Measurements from ENCODE around the gene CEP126. TPM values are rescaled to one million over a fixed set of nuclear protein-coding genes. Genes with fewer than 3 reads are reported as not detected.
A peak's percentile ranks its signal among the peaks of the same experiment; 100 is the strongest.

CEP126 gene
- total and polyA plus RNA-seq, 2 donors (not counting 3 experiments of a cell fraction or from before 2014, with no cell fraction given), result 3.6 to 9.1 TPM

GRCh38 chr11:101914341-101914737 lies 471 bp upstream of the CEP126 start:
- H3K4me1 ChIP-seq (ENCODE audit: control insufficient read depth, extremely low read depth, insufficient read depth, low read length), result peaks cover 42% of the 10 kb centered on the region
- H4K20me1 ChIP-seq (replicated peaks; ENCODE audit: control insufficient read depth, extremely low read depth, insufficient read depth, low read length), result no peaks in the 10 kb centered on the region
- TF ChIP-seq CTCF (IDR thresholded peaks at IDR 0.05; ENCODE audit: extremely low read depth in 1 of 2, insufficient read depth in 1 of 2, low read depth in 1 of 2, low read length in 2 of 2) (no peak), FOS (IDR thresholded peaks at IDR 0.05; ENCODE audit: borderline replicate concordance, insufficient read depth, low read length) (no peak), MYC (IDR thresholded peaks at IDR 0.05; ENCODE audit: low read depth, low read length) (no peak), POLR2AphosphoS5 (IDR thresholded peaks at IDR 0.05; ENCODE audit: insufficient read depth, low read depth, low read length) (no peak), EZH2 (IDR thresholded peaks at IDR 0.05; ENCODE audit: borderline replicate concordance, low read depth, low read length, severe bottlenecking) (no peak), JUN (IDR thresholded peaks at IDR 0.05; ENCODE audit: borderline replicate concordance, insufficient read depth, insufficient read length, low read depth) (no peak), POLR2A (IDR thresholded peaks at IDR 0.05; ENCODE audit: low read depth, low read length) (no peak)
- dilution Hi-C loops (cut with MboI; ENCODE audit: extremely low pct_ligation_motif_present, low sequenced_read_pairs) (no loop called here), intact Hi-C loops (cut with micrococcal nuclease) (loop anchor here (1.0 to 10.0 kb wide), 4 partner anchors 264 to 1713 kb away; no protein-coding TSS in a partner anchor)
- H3K36me3 ChIP-seq (ENCODE audit: control insufficient read depth in 2 of 2, extremely low read depth in 1 of 2, insufficient read depth in 2 of 2, low read length in 2 of 2), result no peaks in the 10 kb centered on the region
- H3K4me2 ChIP-seq (ENCODE audit: insufficient read depth, low read length), result peak overlapping the region; percentile 90
- H3K9me3 ChIP-seq (replicated peaks; ENCODE audit: control insufficient read depth, insufficient read depth, low read length), result no peaks in the 10 kb centered on the region
- POLR2A ChIA-PET, result interaction anchor here (1.1 kb wide), 1 partner anchor 51 kb away, joined by 7 read pairs; no protein-coding TSS in a partner anchor
- CTCF ChIA-PET, result interaction anchor here (0.6 to 4.5 kb wide), 14 partner anchors 8 to 96 kb away, joined by 3 to 51 read pairs (median 3); no protein-coding TSS in a partner anchor
- H3K27ac ChIP-seq (ENCODE audit: insufficient read depth, low read depth, low read length), result peak overlapping the region; percentile 100
- H3K9ac ChIP-seq (replicated peaks; ENCODE audit: extremely low read depth, insufficient read depth, low read length), result peak overlapping the region; percentile 89
- DNase-seq (ENCODE audit: low read depth, low spot score) (no peak), FAIRE-seq (no peak)
- TSS peak; percentile 87 for BruUV-seq (replicated peaks)
- H3K9me1 ChIP-seq (replicated peaks; ENCODE audit: control insufficient read depth, extremely low read depth, insufficient read depth, low read length), result no peaks in the 10 kb centered on the region
- no peaks in the 10 kb centered on the region for H3K27me3 ChIP-seq (ENCODE audit: control insufficient read depth in 2 of 2, insufficient read depth in 2 of 2, low read length in 2 of 2)
- peak overlapping the region; percentile 13 to 81 (median 73) for H3K4me3 ChIP-seq (replicated peaks in 1 of 3; ENCODE audit: insufficient read depth in 1 of 3, low read depth in 1 of 3, low read length in 3 of 3)
- H2AFZ ChIP-seq (ENCODE audit: low read depth, low read length), result peak overlapping the region; percentile 2
- peaks cover 2% of the 10 kb centered on the region for H3K79me2 ChIP-seq (ENCODE audit: control insufficient read depth, insufficient read depth, low read length)
